GM19438 (cell line): ENCODE results near the gene FAM107A.

Experiments used
- ATAC-seq: cut with Tn5 transposase; IDR thresholded peaks from one replicate; pipeline ENCODE4 v1.9.1; 2021; ENCODE audit warnings: low read depth; ENCODE audit not compliant: unreplicated experiment

FAM107A gene

DNA sequence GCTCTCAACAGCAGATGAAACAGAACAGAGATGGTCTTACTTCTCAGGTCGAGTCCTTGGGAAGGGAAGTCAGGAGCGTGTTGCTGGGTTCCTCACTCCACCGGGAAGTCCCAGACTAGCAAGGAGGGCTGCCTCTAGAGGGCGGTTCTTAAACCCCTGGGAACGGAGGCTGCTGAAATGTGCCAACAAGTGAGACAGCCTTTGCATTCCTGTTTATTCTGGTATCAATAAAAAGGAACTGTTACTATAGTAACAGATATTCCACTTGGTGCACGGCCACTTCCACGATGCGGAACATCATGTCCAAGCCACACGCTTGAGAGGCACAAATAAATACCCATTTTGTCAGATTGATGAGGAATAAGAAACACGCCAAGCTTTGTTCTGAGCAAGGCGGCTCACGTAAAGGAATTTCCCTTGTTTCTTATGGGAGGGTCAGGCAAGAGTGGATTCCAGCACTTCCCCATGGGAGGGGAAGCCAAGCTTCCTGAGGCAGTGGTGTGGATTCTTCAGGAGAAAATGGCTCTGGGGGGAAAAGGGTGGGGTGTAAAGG is at the start of gene FAM107A:
Gene FAM107A, minus strand, starts transcription at position 123 of the 553 bp plus-strand sequence. CDS start 7,531 bp downstream, outside the sequence.
- ATAC-seq = no peak

DNA sequence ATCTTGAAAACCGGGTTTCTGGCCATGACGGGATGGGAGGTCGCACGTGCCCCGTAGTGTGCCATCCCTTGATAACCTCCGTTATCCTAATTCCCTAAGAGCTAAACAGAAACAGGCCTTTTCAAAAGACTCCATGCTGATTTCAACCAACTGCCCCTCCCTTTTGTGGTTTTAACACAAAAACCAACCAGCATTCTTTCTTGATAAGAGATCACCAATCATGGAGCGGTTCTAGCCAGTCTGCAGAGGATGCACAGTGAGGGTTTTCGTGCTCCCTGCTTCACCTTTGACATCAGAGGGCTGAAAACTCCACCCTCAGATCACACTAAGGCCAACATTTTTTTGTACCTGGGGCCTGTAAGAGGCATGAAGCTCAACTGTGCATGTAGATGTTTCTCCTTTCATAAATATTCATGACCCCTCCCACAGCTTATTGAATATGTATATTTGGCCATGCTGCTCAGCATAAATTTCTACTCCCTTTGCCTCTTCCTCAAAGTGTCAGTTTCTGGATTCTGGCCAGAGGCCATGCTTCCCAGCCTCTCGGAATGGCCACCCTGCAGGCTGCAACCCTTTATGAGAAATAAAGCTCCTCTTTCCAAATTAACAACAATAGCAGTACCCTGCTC is 48.1 kb upstream of the FAM107A start:
- ATAC-seq = no peak

DNA sequence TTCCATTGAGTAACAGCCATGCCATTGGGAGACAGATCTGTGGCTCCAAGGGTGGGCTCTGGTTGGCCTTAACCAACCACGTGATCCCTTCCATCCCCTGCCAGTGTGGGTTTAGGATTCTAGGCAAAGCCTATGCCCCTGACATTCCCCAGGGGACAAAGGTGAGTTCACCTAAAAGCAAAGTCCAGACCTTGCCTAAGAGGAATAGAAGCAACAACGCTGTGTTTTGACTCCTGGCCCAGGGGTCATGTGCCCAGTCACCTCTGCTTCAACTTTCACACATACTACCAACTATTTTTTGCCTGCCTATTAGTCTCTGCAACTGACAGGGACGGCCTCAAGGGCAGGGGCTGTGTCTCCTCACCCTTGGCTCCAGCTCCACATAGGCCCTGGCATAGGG is 47.4 kb upstream of the FAM107A start:
- ATAC-seq = no peak

- ATAC-seq = no peak
Observed at GRCh38 chr3:58623961-58624360, 46.8 kb upstream of the FAM107A start.

GRCh38 chr3:58623478-58623877 is 46.3 kb upstream of the FAM107A start:
- ATAC-seq = no peak

GRCh38 chr3:58622892-58623291 is 45.7 kb upstream of the FAM107A start:
- no peak for ATAC-seq

- no peak for ATAC-seq
Observed at GRCh38 chr3:58622436-58622835, 45.2 kb upstream of the FAM107A start.

- ATAC-seq = no peak
Observed at GRCh38 chr3:58621086-58621830, 44.1 kb upstream of the FAM107A start.

DNA sequence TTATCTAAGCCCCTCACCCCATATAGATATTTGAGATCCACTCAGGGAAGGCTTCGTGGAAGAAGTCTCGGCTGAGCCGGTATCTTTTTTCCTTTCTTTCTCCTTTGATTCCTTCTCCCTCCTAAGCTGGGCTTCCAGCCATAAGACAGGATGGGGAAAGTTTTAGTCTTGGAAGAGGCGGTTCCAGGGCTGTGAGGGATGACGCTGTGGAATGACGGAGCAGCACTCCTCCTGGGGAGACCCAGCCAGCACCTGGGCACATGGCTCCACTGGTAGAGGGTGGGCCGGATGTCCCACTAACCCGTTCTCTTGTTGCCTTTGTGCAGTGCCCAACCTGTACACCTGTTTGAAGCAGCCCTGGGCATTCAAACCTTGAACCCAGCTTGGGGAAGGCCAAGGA is 43.2 kb upstream of the FAM107A start:
- no peak for ATAC-seq

DNA sequence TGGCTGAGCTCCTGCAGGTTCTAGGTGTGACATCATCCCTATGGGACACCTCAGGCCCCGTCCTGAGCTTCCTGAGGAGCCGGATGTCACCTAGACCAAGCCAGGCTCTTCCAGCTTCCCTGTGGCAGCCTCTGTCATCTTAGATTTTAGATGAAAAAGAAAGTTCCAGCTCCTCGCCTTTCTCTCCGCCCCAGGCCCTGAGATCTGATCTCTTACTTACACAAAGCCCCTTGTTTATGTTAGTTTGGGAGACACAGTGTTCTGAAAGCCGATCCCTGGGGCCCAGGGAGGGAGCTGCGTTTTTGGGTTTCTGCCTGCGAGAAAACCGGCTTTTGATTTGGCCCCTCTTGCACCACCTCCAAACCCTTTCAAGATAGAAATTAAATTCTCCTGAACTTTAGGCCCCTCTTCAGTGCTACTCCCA is 40.2 kb upstream of the FAM107A start:
- no peak for ATAC-seq

GRCh38 chr3:58613236-58614132 is 36.3 kb upstream of the FAM107A start:
- ATAC-seq = no peak

- ATAC-seq = no peak
Observed at GRCh38 chr3:58612830-58613229, 35.6 kb upstream of the FAM107A start.

DNA sequence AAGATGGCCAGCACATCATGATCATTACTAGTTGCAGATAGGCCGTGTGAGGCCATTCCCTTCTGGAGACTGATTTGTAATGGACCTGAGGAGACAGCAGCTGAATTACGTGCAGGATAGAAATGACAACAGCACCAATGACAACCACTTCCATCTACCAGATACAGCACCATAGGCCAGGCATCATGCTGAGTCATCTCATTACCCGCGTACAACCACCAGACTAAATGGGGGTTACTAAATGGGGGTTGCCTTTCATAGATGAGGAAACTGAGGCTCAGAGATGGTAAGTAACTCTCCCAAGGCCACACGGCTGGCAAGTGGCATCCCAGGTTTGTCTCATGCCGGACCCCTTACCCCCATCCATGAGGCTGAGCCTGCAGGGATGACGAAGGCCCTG is 32.8 kb upstream of the FAM107A start:
- no peak for ATAC-seq

DNA sequence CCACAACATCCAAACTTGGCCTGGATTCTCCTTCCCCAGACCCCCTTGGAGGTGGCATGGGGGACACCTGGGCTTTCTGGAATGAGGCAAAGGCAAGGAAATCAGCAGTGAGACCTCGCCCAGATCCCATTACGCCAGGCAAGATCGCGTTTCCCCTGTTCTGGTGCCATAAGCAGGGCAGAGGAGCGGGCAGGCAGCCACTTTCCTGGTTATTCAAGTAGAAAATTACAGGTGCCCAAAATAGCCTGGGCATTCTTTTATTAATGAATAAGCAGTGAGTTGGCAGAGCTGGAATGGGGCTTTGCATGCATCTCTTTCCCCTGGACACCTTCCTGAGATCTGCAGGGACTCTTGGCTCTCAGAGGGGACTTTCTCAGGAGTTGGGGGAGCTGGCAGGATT is 31.5 kb upstream of the FAM107A start:
- ATAC-seq = no peak

GRCh38 chr3:58607816-58608215 is 30.6 kb upstream of the FAM107A start:
- no peak for ATAC-seq

DNA sequence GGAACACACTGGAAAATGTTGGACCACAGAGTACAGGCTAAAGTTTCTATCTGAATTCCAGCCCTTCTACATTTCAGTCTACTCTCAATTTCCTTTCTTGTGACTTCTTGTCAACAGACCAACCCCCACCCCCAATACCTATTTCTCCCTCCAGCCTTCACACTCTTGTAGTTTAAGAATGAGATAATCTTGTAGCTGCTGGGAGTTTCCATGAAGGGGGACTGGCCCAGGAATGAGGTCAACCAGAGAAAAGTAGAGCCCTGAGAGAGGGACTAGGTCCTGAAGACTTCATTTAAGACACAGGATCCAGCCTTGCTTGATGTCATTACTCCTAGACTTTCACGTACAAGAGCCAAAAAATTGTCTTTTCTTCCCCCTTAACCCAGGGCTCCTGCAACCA is 29.5 kb upstream of the FAM107A start:
- no peak for ATAC-seq

GRCh38 chr3:58604031-58604430 is 26.8 kb upstream of the FAM107A start:
- ATAC-seq = no peak

DNA sequence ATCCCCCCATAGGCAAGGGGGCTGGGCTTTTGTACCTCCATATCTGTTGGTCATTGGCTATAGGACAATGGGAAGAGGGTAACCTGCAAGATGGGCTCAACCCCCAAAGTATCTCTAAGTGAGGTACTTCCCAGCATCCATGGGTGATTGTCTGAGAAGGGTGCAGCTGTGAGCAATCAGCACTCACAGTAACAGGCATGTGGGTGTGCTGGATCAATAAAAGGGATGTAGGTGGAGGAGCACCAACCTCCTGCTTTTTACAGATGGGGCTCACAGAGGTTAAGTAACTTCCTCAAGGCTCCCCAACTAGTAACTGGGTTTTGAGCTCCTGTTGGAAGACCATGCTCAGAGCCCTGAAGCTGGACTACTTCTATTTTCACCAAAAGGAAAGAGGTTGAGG is 26.4 kb upstream of the FAM107A start:
- ATAC-seq = no peak

- ATAC-seq = no peak
Observed at GRCh38 chr3:58597770-58598310, 20.6 kb upstream of the FAM107A start.

GRCh38 chr3:58596834-58597518 is 19.8 kb upstream of the FAM107A start:
- ATAC-seq = no peak
